Measurements from ENCODE around the gene AMBRA1.

The AMBRA1 gene, protein sequence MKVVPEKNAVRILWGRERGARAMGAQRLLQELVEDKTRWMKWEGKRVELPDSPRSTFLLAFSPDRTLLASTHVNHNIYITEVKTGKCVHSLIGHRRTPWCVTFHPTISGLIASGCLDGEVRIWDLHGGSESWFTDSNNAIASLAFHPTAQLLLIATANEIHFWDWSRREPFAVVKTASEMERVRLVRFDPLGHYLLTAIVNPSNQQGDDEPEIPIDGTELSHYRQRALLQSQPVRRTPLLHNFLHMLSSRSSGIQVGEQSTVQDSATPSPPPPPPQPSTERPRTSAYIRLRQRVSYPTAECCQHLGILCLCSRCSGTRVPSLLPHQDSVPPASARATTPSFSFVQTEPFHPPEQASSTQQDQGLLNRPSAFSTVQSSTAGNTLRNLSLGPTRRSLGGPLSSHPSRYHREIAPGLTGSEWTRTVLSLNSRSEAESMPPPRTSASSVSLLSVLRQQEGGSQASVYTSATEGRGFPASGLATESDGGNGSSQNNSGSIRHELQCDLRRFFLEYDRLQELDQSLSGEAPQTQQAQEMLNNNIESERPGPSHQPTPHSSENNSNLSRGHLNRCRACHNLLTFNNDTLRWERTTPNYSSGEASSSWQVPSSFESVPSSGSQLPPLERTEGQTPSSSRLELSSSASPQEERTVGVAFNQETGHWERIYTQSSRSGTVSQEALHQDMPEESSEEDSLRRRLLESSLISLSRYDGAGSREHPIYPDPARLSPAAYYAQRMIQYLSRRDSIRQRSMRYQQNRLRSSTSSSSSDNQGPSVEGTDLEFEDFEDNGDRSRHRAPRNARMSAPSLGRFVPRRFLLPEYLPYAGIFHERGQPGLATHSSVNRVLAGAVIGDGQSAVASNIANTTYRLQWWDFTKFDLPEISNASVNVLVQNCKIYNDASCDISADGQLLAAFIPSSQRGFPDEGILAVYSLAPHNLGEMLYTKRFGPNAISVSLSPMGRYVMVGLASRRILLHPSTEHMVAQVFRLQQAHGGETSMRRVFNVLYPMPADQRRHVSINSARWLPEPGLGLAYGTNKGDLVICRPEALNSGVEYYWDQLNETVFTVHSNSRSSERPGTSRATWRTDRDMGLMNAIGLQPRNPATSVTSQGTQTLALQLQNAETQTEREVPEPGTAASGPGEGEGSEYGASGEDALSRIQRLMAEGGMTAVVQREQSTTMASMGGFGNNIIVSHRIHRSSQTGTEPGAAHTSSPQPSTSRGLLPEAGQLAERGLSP (N-terminal part only)

DNA sequence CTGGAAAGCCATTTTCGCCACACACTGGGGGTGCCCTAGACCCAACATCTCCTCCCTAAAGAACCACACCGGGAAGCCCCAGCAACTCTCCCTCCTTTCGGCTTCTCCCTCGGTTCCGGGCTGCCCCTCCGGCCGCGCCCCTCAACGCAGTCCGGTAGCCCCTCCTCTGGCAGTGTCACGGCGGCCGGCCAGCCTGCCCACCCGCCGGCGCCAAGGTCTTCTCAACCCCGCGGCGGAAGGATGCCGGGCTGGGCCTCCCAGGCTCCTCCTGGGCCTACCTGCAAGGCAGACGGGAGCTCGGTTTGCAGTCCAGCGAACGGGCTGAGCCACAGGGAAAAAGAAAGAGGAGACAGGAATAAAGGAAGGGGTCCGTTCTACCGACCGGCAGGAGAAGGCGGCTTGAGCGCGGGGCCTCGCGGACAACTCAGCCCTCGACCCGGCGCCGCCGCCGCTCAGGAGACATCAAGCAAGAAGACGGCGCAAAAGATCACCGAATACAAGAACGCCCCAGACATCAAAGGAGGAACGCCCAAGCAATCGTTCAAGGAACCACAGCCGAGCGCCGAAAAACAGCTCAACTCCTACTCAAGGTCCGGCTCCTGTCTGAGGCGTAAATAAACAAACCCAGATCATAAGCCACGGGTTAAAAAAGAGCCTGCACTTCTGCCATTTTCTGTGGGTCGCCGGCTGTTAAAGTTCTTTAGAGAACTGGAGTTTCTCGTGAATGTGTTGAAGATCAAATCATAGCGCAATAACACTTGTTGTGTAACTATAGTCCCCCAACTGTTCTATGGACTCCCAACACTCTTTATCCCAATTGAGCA, at the start of gene AMBRA1:
TSS of gene AMBRA1 (minus strand) at position 474 of the 824 bp plus-strand sequence. CDS start 45,643 bp downstream, outside the sequence.
- DNase-seq, result peak; percentile 89

DNA sequence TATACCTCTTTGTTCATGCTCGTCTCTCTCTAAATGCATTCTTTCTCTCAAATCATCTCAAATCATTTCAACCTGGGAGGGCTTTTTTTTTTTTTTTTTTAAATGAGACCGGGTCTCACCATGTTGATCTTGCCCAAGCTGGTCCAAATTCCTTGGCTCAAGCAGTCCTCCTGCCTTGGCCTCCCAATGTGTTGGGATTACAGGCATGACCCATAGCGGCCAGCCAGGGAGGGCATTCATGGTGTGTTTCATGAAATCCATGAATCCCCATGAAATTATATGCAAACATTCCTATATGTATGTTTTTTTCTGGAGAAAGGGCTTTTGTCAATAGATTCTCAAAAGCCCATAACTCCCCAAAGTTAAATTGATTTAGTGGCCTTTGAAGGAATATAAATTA, 49.7 kb upstream of the AMBRA1 start:
- no peak for DNase-seq

DNA sequence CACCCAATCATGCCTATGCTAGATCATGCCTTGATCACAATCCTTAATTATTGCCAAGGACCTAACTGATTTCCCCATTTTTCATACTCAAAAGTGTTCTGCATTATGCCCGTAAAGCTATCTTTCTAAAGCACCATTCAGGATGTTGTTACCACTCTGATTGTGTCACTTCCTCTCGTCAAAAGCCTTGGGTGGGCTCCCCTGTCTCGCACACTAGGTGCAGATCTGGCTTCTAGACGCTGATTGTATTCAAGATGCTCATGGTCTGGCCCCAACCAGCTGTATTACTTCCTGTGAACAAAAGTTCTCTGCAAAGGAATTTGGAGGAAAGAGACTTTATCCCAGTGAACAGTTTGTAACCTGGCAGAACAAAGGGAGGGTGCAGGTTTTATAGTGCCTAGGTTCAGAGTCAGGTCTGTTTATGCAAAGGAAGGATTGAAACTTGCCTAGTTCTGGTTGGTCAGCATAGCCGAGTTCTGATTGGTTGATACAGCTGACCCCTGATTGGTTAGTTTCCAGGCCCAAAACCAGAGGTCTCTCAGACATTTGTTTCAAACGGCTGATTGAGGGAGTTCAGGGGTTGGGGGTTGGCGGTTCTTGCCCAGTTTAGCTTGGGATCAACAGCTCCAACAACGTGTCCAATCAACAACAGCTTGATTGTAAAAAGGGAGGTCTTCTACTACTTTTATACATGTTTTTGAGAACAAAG, 49.0 kb upstream of the AMBRA1 start:
- DNase-seq, result no peak

DNA sequence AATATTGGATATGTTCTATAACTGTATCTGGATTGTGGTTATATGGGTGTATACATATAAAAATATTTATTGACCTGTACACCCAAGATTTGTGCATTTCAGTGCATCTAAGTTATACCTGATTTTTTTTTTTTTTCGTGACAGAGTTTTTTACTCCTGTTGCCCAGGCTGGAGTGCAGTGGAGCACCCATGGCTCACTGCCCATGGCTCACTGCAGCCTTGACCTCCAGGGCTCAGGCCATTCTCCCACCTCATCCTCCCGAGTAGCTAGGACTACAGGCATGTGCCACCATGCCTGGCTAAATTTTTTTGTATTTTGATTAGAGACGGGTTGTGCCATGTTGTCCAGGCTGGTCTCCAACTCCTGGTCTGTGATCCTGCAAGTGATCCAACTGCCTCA, 47.8 kb upstream of the AMBRA1 start:
- DNase-seq, result no peak

DNA sequence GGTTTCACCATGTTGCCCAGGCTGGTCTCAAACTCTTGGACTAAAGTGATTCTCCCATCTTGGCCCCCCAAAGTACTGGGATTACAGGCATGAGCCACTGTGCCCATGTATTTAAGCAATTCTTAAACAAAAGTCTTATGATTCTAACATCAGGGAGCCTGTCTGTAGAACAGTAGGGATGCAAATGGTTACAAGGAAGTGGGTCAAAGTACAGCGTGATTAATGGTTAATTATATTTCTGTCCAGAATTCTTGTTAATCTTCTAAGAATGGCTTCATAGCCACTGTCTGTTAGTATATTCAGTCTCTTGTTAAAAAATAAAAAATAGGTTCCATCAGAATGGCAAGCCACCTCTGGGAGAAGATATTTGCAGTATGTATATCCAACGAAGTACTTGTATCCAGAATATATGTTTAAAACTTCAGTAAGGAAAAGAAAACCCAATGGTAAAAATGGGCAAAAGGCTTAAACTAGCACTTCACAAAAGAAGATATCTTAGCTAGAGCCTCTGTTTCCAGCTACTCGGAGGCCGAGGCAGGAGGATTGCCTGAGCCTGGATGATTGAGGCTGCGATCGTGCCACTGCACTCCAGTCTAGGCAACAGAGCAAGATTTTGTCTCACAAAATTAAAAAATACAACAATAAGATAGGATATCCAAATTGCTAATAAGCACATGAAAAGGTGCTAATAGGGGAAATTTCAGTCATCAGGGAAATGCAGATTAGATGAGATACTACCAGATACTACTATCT, 46.4 kb upstream of the AMBRA1 start:
- no peak for DNase-seq

DNA sequence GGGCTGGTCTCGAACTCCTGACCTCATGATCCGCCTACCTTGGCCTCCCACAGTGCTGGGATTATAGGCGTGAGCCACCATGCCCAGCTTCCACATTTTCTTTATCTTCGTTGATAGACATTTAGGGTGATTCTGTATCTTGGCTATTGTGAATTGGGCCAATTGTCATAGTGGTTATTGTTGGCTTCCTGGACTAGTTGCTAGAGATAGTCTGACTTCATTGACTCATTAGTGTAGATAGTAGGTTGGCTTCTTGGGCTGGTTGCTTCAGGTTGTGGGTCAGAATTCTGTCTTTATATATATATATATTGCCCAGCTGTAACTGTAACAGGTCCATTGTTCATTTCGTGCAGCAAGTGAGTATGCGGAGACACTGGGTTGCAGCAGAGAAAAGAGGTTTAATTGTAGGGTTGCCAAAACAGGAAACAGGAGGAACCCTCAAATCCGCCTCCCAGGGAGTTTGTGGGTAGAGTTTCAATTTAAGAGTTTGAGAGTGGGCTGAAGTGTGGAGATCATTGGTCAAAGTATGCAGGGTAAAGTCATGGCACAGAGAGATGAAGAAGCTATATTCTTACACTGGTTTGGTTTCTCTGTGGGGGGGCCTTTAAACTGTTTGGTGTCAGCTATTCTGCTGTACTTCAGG, 45.5 kb upstream of the AMBRA1 start:
- DNase-seq, result no peak

DNA sequence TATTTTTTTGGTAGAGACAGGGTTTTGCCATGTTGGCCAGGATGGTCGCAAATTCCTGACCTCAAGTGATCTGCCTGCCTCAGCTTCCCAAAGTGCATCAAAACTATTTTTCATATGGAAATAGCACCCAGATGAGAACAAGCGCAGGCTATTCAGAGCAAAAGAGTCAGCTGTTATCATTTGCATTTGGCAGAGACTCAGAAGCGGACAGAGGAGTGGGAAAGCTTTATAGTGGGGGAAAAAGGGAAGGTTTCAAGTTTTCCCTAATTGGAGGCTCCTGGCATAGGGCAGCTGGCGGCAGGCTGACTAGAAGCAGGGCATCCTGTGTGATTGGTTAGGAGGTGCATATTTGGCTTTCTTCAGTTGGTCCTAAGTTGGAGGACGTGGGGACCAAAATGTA, 43.7 kb upstream of the AMBRA1 start:
- no peak for DNase-seq

DNA sequence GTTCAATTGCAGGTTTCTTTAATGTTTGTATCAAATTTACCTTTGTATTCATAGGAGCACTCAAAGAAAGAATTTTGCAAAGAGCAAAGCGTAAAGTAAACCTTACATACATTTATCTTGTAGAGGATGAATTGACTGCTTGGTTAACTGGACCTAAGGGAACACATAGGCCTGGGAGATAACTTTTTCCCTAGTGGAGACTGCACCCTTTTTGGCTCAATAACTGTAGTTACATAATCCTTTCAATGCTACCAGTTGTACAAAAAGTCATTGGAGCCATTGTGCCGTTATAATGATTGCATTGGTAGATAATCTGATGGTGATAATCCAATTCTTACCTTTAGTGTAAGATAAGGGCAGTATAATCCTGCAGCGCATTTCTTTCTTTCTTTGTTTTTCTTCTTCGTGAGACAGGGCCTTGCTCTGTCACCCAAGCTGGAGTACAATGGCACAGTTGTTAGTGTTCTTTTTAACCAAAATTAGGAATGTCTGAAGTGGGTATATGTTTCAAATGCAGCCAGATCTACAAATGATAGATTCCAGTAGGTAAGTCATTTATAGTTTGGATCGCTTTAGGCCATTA, 41.8 kb upstream of the AMBRA1 start:
- DNase-seq, result no peak

DNA sequence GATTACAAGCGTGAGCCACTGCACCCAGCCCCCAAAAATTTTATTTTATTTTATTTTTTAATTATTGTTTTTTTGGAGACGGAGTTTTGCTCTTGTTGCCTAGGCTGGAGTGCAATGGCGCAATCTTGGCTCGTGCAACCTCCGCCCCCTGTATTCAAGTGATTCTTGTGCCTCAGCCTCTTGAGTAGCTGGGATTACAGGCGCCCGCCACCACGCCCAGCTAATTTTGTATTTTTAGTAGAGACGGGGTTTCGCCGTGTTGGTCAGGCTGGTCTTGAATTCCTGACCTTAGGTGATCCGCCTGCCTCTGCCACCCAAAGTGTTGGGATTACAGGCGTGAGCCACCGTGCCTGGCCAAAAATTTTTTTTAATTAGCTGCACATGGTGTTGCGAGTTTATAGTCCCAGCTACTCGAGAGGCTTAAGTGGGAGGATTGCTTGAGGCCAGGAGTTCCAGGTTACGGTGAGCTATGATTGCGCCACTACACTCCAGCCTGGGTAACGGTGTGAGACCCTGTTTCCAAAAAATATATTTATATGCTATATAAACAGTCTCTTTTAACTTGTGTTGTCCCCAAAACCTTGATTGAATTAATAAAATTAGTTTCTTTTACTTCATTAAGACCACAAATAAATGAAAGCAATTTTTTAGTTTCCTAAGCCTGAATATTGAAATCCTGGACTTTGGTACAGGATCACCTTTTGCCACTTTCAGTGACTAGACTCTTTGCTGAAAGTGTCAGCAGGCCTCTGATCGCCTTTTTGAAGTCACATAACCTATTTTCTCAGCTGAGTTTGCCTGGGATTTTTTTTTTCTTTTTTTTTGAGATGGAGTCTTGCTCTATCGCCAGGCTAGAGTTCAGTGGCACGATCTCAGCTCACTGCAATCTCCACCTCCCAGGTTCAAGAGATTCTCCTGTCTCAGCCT, 39.7 kb upstream of the AMBRA1 start:
- no peak for DNase-seq

DNA sequence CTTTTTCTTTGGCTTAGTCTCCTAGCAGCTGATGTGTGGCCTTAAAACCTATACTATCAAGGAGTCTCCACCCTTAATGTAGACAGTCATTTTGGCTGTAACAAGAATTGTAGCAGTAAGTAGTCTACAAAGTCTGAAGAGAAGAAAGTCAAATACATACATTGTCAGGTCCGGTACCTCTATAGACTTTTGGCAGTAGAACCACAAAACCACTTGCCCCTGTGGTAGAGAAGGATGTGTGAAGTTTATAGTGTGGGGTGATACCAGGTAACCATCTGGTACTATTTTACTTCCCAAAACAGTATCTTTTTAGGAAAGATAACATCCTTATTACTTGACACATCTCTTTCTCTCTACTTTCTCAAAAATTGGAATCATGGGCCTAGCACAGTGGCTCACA, 38.7 kb upstream of the AMBRA1 start:
- no peak for DNase-seq

DNA sequence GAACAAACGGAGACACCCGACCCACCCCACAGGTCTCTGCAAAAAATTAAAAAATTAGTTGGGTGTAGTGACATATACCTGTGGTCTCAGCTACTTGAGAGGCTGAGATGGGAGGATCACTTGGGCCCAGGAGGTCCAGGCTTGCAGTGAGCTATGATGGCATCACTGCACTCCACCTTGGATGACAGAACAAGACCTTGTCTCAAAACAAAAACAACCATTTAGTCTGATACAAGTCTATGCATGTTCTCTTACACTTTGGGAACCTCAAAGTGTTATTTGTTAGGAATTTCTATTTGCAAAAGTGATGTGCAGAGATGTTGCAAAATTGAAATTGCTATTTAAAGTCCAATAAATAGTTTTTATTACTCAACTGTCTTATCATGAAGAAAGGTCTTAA, 37.9 kb upstream of the AMBRA1 start:
- no peak for DNase-seq

DNA sequence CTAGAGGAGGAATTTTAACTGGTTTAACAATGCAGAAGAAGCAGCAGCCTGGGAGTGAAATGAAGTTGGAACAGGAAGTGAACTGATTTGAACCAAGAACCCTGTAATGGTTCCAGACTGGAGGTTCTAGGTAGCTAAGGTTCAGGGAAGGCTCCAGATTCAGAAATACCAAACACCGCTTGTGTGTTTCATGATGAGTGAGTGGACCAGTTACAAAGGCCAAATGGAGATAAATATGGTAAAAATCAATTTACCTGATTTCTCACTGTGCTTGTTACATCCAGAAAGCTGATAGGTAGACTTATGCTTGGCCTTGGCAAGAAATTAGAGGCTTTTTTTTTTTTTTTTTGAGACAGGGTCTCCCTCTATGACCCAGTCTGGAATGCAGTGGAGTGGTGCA, 36.4 kb upstream of the AMBRA1 start:
- no peak for DNase-seq

DNA sequence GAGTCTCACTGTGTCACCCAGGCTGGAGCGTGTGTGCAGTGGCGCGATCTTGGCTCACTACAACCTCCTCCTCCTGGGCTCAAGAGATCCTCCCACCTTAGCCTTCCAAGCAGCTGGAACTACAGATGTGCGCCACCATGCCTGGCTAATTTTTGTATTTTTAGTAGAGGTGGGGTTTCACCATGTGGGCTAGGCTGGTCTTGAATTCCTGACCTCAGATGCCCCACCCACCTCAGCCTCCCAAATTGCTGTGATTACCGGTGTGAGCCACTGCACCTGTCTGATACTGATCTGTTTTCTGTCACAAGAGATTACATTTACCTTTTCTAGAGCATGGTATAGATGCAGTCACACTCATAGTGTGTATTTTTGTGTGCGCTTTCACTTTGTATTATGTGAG, 35.1 kb upstream of the AMBRA1 start:
- no peak for DNase-seq

DNA sequence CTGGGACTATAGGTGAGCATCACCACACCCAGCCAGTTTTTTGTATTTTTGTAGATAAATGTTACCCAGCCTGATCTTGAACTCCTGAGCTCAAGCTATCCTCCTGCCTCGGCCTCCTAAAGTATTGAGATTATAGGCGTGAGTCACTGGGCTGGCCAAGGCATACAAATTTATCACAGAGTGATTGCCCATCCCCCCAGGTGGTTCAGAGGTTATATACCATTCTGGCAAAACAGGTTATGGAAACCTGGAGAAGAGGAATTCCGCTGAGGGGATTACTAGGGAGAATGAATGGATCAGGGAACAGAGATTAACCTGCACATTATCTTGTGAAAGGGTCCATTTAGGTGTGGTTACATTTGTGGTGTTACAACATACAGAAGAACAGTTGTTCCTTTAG, 31.6 kb upstream of the AMBRA1 start:
- DNase-seq, result no peak

DNA sequence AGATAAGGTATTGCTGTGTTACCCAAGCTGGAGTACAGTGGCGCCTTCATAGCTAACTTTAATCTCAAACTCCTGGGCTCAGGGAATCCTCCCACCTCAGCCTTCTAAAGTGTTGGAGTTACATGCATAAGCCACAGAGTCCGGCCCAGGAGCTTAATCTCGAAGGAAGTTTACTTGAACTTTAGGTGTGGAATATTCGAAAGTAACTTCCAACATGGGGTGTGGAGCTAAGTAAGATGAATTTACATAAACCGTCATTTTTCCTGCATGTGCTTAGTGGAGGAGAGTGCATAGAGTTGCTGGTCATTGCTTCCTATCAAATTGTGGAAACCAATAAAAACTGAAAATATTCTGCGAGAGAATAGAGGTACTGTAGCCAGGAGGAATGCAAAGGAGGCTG, 25.0 kb upstream of the AMBRA1 start:
- no peak for DNase-seq

DNA sequence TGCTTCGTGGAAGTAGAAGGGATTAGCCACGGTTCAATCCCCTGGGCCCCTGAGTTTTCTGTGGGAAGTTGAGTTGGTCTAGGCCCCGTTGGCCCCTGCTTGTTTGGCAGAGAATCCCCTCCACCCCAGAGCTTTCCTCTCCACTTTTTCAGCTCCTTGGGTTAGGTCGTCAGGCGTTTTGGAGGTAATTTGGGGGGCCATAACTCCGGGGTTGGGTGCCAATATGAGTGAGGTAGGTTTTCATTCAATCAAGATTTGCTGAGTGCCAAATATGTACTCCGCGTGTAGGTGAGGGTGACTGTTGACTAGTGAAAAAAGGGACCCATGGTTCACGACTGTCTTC, 24.1 kb upstream of the AMBRA1 start:
- no peak for DNase-seq

DNA sequence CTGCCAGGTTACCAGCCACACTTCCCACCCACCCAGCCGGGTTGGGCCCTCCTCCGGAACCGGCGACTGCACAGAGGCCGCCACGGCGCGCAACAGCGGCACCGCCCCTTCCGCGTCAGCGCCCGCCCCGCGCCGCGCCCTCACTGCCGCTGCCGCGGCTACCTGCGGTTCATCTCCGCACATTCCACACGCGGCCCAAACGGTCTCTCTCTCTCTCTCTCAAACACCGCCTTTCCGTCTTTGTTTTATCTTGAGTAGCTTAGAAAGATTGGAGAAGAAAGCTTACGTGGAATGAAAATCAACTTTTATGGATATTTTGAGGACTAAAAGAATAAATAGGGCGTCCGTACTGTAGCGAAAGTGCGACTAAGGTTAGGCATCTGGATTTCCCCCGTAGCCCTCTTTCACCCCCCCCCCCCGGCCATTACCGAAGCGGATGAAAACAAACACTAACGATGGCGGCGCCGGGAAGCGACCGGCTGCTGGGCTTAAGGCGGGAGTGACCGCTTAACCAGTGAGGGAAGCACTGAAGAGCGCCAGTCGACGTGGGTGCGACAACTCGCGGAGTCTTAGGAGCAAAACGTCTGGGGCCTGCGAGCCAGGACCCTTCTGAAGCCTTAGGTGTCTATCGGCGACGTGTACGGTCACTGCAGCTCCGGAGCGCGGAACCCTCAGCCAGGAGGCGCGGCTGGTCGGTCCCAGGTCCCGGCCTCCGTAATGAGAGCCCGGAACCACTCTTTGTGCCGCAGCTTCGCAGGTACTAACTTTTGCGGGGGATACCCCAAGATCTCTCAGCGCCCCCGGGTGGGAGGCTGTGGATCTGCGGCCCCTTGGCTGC, 23.5 kb upstream of the AMBRA1 start, which contains the start of the genes ATG13 and HARBI1:
TSS of gene ATG13 (plus strand) at position 420 of the 838 bp plus-strand sequence. CDS start 26,739 bp downstream, outside the sequence.
TSS of gene HARBI1 (minus strand) at position 94 of the 838 bp plus-strand sequence. CDS start 990 bp downstream, outside the sequence.
- DNase-seq, result peak; percentile 84
